Calu3 (cell line): ENCODE data around the gene CNPY1. TPM values are rescaled to one million over a fixed set of nuclear protein-coding genes. Genes with fewer than 3 reads are reported as not detected.

ENCODE experiments used
- BruUV-seq: library from RNA; stranded (reverse); fragments of 400-500 nt; replicated peaks from 2 replicates; lab custom pipeline; 2021; lab: Mats Ljungman, UMichigan
- CTCF ChIA-PET: fragments of 300-600 bp; sonication (Branson Sonifier 250); formaldehyde crosslinking; loops from one replicate; lab custom pipeline; 2022; ENCODE audit warnings: antibody characterized with exemption; lab: Charles Lee
- DNase-seq: peaks from one replicate; pipeline ENCODE4 v3.0.0; 2022
- H3K27ac Mint-ChIP-seq: one replicate; pipeline ENCODE4 v1.8.0; 2022; ENCODE audit warnings: mixed read lengths; ENCODE audit not compliant: unreplicated experiment
- H3K27me3 Mint-ChIP-seq: one replicate; pipeline ENCODE4 v1.8.0; 2022; ENCODE audit warnings: mixed read lengths; ENCODE audit not compliant: unreplicated experiment
- H3K36me3 Mint-ChIP-seq: one replicate; pipeline ENCODE4 v1.8.0; 2022; ENCODE audit warnings: mild to moderate bottlenecking, moderate library complexity, mixed read lengths; ENCODE audit not compliant: insufficient read depth, unreplicated experiment
- H3K4me1 Mint-ChIP-seq: one replicate; pipeline ENCODE4 v1.8.0; 2022; ENCODE audit warnings: mild to moderate bottlenecking, low read depth, mixed read lengths; ENCODE audit not compliant: unreplicated experiment
- H3K4me3 Mint-ChIP-seq: one replicate; pipeline ENCODE4 v1.8.0; 2022; ENCODE audit warnings: mild to moderate bottlenecking, low read depth, moderate library complexity, mixed read lengths; ENCODE audit not compliant: unreplicated experiment
- H3K9me3 Mint-ChIP-seq: one replicate; pipeline ENCODE4 v1.8.0; 2022; ENCODE audit warnings: low read depth, mixed read lengths; ENCODE audit not compliant: unreplicated experiment
- intact Hi-C: fragments of 100-400 bp; cut with micrococcal nuclease; formaldehyde crosslinking; loops from one replicate; pipeline ENCODE4 v1.10.0; 2022; ENCODE audit not compliant: unreplicated experiment
- total RNA-seq: library from RNA; stranded (reverse); gene quantifications from 2 replicates; pipeline ENCODE4 v1.2.3, GENCODE V29; 2022
- TF ChIP-seq, protein P1 (sequence below): fragments of 200-600 bp; IDR thresholded peaks from one replicate; pipeline ENCODE4 v1.8.0; 2022; ENCODE audit warnings: antibody characterized with exemption; ENCODE audit not compliant: unreplicated experiment

The CNPY1 gene
- total RNA-seq, 1 experiment from 2014 or later = not detected

DNA sequence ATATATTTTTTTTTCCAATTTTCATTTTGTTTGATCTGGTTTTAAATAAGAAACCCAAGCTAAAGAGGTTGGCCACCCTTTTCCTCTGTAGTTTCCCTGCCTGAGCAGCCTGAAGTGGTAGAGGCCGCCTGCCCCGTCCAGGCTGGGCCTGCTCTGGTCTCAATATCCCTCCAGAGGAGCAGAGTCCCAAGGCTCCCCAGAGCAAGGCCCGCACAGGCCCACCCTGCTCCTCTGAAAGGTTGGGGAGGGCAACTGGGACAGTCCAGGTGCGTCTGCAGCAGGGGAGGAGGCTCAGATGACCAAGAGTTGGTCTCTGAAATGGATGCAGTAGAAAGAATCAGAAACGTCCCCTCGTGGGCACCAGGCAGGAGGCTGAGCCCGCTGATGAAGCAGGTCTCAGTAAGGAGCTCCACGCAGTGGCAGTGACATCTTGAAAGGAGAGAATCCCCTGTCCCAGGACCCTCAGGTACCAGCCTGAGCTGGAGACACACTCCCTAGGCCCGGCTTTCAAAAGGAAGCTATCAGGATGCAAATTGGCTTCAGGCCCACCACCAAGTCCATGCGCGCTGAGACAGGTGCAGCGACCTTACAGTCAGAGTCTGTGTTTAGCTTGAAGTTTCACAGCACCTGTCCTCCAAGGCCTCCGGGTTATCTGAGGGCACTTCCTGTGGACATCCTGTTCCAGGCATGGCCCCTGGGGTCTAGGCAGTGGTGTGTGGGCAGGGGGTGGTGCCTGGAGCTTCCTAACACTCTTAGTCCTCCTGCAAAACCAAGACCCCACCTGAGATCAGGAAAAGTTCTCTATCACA lies 50.7 kb downstream of the CNPY1 start:
- intact Hi-C loops = no loop called here
- Mint-ChIP-seq H3K36me3 (no peaks in the 10 kb centered on the region), H3K4me3 (no peak overlapping the region), H3K27ac (no peak overlapping the region), H3K9me3 (no peaks in the 10 kb centered on the region), H3K4me1 (no peaks in the 10 kb centered on the region), H3K27me3 (peaks cover 74% of the 10 kb centered on the region)
- TF ChIP-seq, protein P1, sequence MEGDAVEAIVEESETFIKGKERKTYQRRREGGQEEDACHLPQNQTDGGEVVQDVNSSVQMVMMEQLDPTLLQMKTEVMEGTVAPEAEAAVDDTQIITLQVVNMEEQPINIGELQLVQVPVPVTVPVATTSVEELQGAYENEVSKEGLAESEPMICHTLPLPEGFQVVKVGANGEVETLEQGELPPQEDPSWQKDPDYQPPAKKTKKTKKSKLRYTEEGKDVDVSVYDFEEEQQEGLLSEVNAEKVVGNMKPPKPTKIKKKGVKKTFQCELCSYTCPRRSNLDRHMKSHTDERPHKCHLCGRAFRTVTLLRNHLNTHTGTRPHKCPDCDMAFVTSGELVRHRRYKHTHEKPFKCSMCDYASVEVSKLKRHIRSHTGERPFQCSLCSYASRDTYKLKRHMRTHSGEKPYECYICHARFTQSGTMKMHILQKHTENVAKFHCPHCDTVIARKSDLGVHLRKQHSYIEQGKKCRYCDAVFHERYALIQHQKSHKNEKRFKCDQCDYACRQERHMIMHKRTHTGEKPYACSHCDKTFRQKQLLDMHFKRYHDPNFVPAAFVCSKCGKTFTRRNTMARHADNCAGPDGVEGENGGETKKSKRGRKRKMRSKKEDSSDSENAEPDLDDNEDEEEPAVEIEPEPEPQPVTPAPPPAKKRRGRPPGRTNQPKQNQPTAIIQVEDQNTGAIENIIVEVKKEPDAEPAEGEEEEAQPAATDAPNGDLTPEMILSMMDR = no peak
- BruUV-seq = no TSS peak
- CTCF ChIA-PET = no interaction called here
- DNase-seq = no peak

DNA sequence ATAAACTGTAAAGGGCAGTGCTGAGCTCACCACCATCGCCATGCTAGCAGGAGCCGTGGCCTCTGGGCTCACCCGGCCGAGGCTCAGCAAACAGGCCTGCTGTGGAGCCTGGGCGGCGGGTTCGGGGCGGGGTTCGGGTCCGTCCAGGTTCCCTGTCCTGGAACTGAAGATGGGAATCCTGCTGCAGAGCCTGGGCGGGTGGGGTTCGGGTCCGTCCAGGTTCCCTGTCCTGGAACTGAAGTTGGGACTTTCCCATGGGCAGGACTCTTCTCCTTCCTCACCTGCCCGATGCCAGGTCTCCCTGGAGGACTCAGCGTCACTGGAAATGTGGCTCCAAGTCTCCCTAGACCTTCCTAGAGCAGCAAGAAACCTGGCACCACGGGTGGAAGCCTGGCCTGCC lies 51.8 kb downstream of the CNPY1 start:
- no peaks in the 10 kb centered on the region for H3K9me3 Mint-ChIP-seq
- H3K27ac Mint-ChIP-seq = no peak overlapping the region
- TF ChIP-seq, protein P1 = no peak
- H3K27me3 Mint-ChIP-seq = peaks cover 74% of the 10 kb centered on the region
- no peaks in the 10 kb centered on the region for H3K36me3 Mint-ChIP-seq
- CTCF ChIA-PET = no interaction called here
- intact Hi-C loops = no loop called here
- no peak overlapping the region for H3K4me3 Mint-ChIP-seq
- BruUV-seq = no TSS peak
- no peak for DNase-seq
- no peaks in the 10 kb centered on the region for H3K4me1 Mint-ChIP-seq

GRCh38 chr7:155493744-155494538 lies 52.4 kb downstream of the CNPY1 start:
- no peak for DNase-seq
- Mint-ChIP-seq H3K9me3 (no peaks in the 10 kb centered on the region), H3K27ac (no peak overlapping the region), H3K27me3 (peaks cover 74% of the 10 kb centered on the region), H3K36me3 (no peaks in the 10 kb centered on the region), H3K4me1 (no peaks in the 10 kb centered on the region), H3K4me3 (no peak overlapping the region)
- TF ChIP-seq, protein P1 = no peak
- no TSS peak for BruUV-seq
- intact Hi-C loops = no loop called here
- CTCF ChIA-PET = no interaction called here

- CTCF ChIA-PET = no interaction called here
- BruUV-seq = no TSS peak
- Mint-ChIP-seq H3K4me3 (no peak overlapping the region), H3K27me3 (peaks cover 74% of the 10 kb centered on the region), H3K4me1 (no peaks in the 10 kb centered on the region), H3K27ac (no peak overlapping the region), H3K9me3 (no peaks in the 10 kb centered on the region), H3K36me3 (no peaks in the 10 kb centered on the region)
- DNase-seq = no peak
- TF ChIP-seq, protein P1 = no peak
- intact Hi-C loops = no loop called here
These were observed 54.5 kb downstream of the CNPY1 start for GRCh38 chr7:155491812-155492211.
